GM12878 (cell line): Measurements from ENCODE around the gene GIT1. TPM values are rescaled to one million over a fixed set of nuclear protein-coding genes. Genes with fewer than 3 reads are reported as not detected.

Experiments
- ATAC-seq: fragments of 200-7000 bp; cut with Tn5 transposase; 3 replicates; pipeline ENCODE4 v1.9.1; 2020; ENCODE audit warnings: mild to moderate bottlenecking, moderate library complexity
- BruUV-seq: library from RNA; stranded (reverse); fragments of 400-500 nt; replicated peaks from 2 replicates; lab custom pipeline; 2021; lab: Mats Ljungman, UMichigan
- CTCF ChIA-PET: fragments of 300-600 bp; sonication (Branson Sonifier 250); formaldehyde crosslinking; extraction: SDS; loops from one replicate; lab custom pipeline; 2021; ENCODE audit warnings: inconsistent platforms; lab: Yijun Ruan, JAX
- POLR2A ChIA-PET: fragments of 350-600 bp; formaldehyde crosslinking; extraction: SDS; loops from one replicate; lab custom pipeline; 2021; ENCODE audit warnings: inconsistent platforms; lab: Charles Lee
- RAD21 ChIA-PET: fragments of 300-600 bp; sonication (Branson Sonifier 250); formaldehyde crosslinking; loops from one replicate; lab custom pipeline; 2023; ENCODE audit warnings: antibody characterized with exemption; ENCODE audit not compliant: unreplicated experiment; lab: Charles Lee
- SMC1A ChIA-PET: fragments of 300-600 bp; sonication (Branson Sonifier 250); formaldehyde crosslinking; loops from one replicate; lab custom pipeline; 2023; ENCODE audit not compliant: unreplicated experiment, uncharacterized antibody; lab: Charles Lee
- DNase-seq: peaks from one replicate; pipeline ENCODE4 v3.0.0-alpha.2; 2011; ENCODE audit warnings: low read depth, low spot score
- FAIRE-seq: peaks from 3 replicates; lab custom pipeline; 2011; peaks lifted over from hg19 to GRCh38; lab: Jason Lieb, UNC
- H2AFZ ChIP-seq: 2 replicates; pipeline ENCODE4 v1.6.0; 2011; ENCODE audit warnings: low read depth, low read length, control low read depth; ENCODE audit not compliant: control insufficient read depth
- H3K27ac ChIP-seq: 2 replicates; pipeline ENCODE4 v1.5.1; 2011; ENCODE audit warnings: control low read depth; ENCODE audit not compliant: control insufficient read depth, insufficient read depth
- H3K27me3 ChIP-seq, 2 experiments: replicated peaks in 1 of 2; 2 replicates each; pipeline versions ENCODE4 v1.6.0 to v1.6.1; 2011; ENCODE audit warnings: low read length in 1 of 2; ENCODE audit not compliant: control insufficient read depth in 2 of 2, insufficient read depth in 2 of 2
- H3K36me3 ChIP-seq, 2 experiments: 2 replicates each; pipeline ENCODE4 v1.5.1; 2011; ENCODE audit warnings: low read length in 1 of 2; ENCODE audit not compliant: control insufficient read depth in 2 of 2, insufficient read depth in 2 of 2
- H3K4me1 ChIP-seq: 2 replicates; pipeline ENCODE4 v1.6.1; 2011; ENCODE audit warnings: mild to moderate bottlenecking, low read length, moderate library complexity, mixed read lengths; ENCODE audit not compliant: control insufficient read depth, insufficient read depth
- H3K4me2 ChIP-seq: 2 replicates; pipeline ENCODE4 v1.6.0; 2011; ENCODE audit warnings: control low read depth; ENCODE audit not compliant: control insufficient read depth, insufficient read depth
- H3K4me3 ChIP-seq: fragments of 200-600 bp; sonication (generic); 2 replicates; pipeline ENCODE4 v1.5.1; 2016
- H3K79me2 ChIP-seq: 2 replicates; pipeline ENCODE4 v1.6.0; 2011; ENCODE audit warnings: low read length; ENCODE audit not compliant: control insufficient read depth, insufficient read depth
- H3K9ac ChIP-seq: 2 replicates; pipeline ENCODE4 v1.8.0; 2011; ENCODE audit warnings: low read length, control low read depth, mixed read lengths; ENCODE audit not compliant: control insufficient read depth, insufficient read depth
- H3K9me3 ChIP-seq: replicated peaks from 3 replicates; pipeline ENCODE4 v1.5.1; 2011; ENCODE audit warnings: mild to moderate bottlenecking, low read length; ENCODE audit not compliant: control insufficient read depth, insufficient read depth
- H4K20me1 ChIP-seq: 2 replicates; pipeline ENCODE4 v1.6.0; 2011; ENCODE audit not compliant: control insufficient read depth, insufficient read depth
- BHLHE40 ChIP-seq, 2 experiments: fragments of 450-650 bp in 1 of 2; IDR thresholded peaks; 2 replicates each; pipeline ENCODE4 v1.6.1; 2011 to 2017; ENCODE audit warnings: low read depth in 2 of 2, borderline replicate concordance in 1 of 2, improper control_type of control experiment in 1 of 2, low read length in 1 of 2, mild to moderate bottlenecking in 1 of 2
- GATAD2B ChIP-seq: fragments of 450-650 bp; conservative IDR thresholded peaks from 2 replicates; pipeline ENCODE4 v1.6.1; 2017; ENCODE audit warnings: low read depth, mild to moderate bottlenecking, moderate library complexity
- MXI1 ChIP-seq: fragments of 150-350 bp; IDR thresholded peaks from 2 replicates; pipeline ENCODE4 v1.6.1; 2011; ENCODE audit warnings: low read depth, mild to moderate bottlenecking, inconsistent platforms, low read length, improper control_type of control experiment
- POU2F2 ChIP-seq: IDR thresholded peaks from 3 replicates; pipeline ENCODE4 v1.6.1; 2011; ENCODE audit warnings: low read depth, mild to moderate bottlenecking, low read length, borderline replicate concordance
- WGBS: methylation state at CpG from one replicate; pipeline ENCODE4 v1.1.6; 2016; ENCODE audit warnings: low lambda C conversion rate; ENCODE audit not compliant: insufficient replicate concordance, insufficient coverage; ENCODE audit errors: missing lambda C conversion rate; 5-methylcytosine and 5-hydroxymethylcytosine counted together
- in situ Hi-C: fragments of 300-500 bp; cut with MboI; formaldehyde crosslinking; loops from 9 replicates; pipeline ENCODE4 v1.14.3; 2018; ENCODE audit warnings: mixed read lengths
- intact Hi-C: fragments of 100-400 bp; cut with micrococcal nuclease; formaldehyde crosslinking; loops from one replicate; pipeline ENCODE4 v1.14.2; 2022; ENCODE audit not compliant: unreplicated experiment
- polyA plus RNA-seq, 11 experiments: library from polyadenylated mRNA; depleted of rRNA in 4 of 11; unstranded in 6 of 11; stranded (reverse) in 5 of 11; fragments of >200 nt; fragmentation: Nextera tagmentation in 4 of 11; fragmentation: Illumina TruSeq in 1 of 11; extraction: Ambion mirVana in 4 of 11; extraction: Trizol in 1 of 11; gene quantifications; 1 replicate in 1 of 11; 2 replicates in 10 of 11; pipeline versions ENCODE4 v1.2.1 to v1.2.3, GENCODE V29; 2011 to 2016; ENCODE audit warnings: inconsistent platforms in 2 of 11, missing spikeins in 2 of 11, low read depth in 1 of 11
- total RNA-seq, 4 experiments: library from RNA; depleted of rRNA in 3 of 4; stranded (reverse); fragments of >200 nt in 3 of 4; fragmentation: Illumina TruSeq in 1 of 4; extraction: Trizol in 1 of 4; gene quantifications; 2 replicates each; pipeline versions ENCODE4 v1.2.1 to v1.2.3, GENCODE V29; 2013 to 2021

Gene GIT1
- total and polyA plus RNA-seq, 10 of the 15 experiments (the other 5 are each of a cell fraction or from before 2014, with no cell fraction given) = 0.24 to 45.3 (median 20.9) TPM

DNA sequence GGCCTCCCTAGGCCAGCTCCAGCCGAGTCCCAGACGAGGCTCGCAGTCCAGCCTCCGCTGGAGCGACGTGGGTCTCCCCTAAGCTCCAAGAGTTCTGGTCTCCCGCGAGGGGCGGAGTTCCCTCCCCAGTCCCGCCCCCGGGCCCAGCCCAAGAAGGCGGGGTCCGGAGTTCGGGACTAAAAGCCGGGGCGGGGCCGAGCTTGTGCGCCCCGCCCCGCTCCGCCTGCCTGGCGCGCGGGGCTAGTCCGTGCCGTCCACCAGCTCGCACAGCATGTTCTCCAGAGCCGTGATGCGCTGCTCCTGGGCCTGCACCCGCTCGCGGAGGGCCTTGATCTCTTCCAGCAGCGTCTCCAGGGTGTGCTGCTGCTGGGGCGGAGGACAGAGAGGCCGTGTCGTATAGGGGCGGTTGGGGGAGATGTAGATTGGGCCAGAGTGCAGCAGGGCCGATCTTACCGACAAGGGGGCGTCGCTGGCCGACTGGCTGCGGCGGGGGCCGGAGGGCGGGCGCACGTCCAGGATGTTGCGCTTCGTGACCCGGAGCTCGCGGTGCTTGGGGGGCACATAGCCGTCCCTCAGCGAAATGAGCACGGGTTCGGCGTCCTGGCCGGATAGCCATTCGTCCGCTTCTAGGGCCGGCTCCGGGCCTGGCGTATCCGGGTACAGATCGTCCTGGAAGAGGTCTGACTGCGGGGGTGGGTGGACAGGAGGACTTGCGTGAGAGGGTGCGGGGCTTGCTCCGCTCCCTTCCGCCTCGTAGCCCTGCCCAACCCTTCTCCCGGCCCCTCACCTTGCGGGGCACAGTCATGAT lies 26.2 kb upstream of the GIT1 start:
- RAD21 ChIA-PET = interaction anchor here (0.6 to 4.1 kb wide), 10 partner anchors 15 to 315 kb away, joined by 3 to 65 read pairs (median 14); partner anchors contain the start of genes ANKRD13B and SSH2
- no peak for DNase-seq
- peak overlapping the region; percentile 98 for H3K4me2 ChIP-seq
- H4K20me1 ChIP-seq = no peaks in the 10 kb centered on the region; the same call in 1 of the 2 replicates
- CTCF ChIA-PET = interaction anchor here (0.9 to 7.1 kb wide), 23 partner anchors 10 to 466 kb away, joined by 3 to 82 read pairs (median 5); partner anchors contain the start of genes ANKRD13B and SSH2
- intact Hi-C loops = loop anchor here (10.0 kb wide), 2 partner anchors 81 to 319 kb away; partner anchors contain the start of gene SSH2
- POLR2A ChIA-PET = interaction anchor here (0.8 to 1.0 kb wide), 3 partner anchors 10 to 188 kb away, joined by 3 read pairs; no protein-coding TSS in a partner anchor
- H3K27ac ChIP-seq = no peak overlapping the region
- no TSS peak for BruUV-seq
- ATAC-seq = peak; percentile 73
- H3K27me3 ChIP-seq = peaks cover 4 to 6% of the 10 kb centered on the region in 2 experiments; a peak in 3 of 4 replicates
- H3K4me1 ChIP-seq = peaks cover 38% of the 10 kb centered on the region
- in situ Hi-C loops = no loop called here
- peak overlapping the region; percentile 62; the same call in 1 of the 2 replicates for H3K4me3 ChIP-seq
- TF ChIP-seq BHLHE40 (IDR thresholded peaks at IDR 0.05; ENCODE audit: borderline replicate concordance in 1 of 2, low read depth in 2 of 2, low read length in 1 of 2) (peak in 1 of 2 experiments; percentile 20; a peak in 1 of 4 replicates), GATAD2B (0 out of 2 replicates have a peak, but pooled peaks have one; percentile 19), MXI1 (0 out of 2 replicates have a peak, but pooled peaks have one; percentile 23), POU2F2 (no peak)
- no peaks in the 10 kb centered on the region for H3K79me2 ChIP-seq
- no peak overlapping the region for H3K9ac ChIP-seq
- SMC1A ChIA-PET = interaction anchor here (0.8 to 1.7 kb wide), 6 partner anchors 25 to 239 kb away, joined by 3 to 7 read pairs (median 3); no protein-coding TSS in a partner anchor
- no peaks in the 10 kb centered on the region for H3K36me3 ChIP-seq
- 3% methylated on average over 59 of the region's 74 CpGs for WGBS
- peak; percentile 52 for FAIRE-seq
- no peaks in the 10 kb centered on the region; the same call in 2 of the 3 replicates for H3K9me3 ChIP-seq
- H2AFZ ChIP-seq = peak overlapping the region; percentile 43
